WTC11 (cell line): ENCODE measurements around the gene CNOT1. TPM values are rescaled to one million over a fixed set of nuclear protein-coding genes. Genes with fewer than 3 reads are reported as not detected.

ENCODE experiments used
- ATAC-seq: fragments of 200-7000 bp; cut with Tn5 transposase; 2 replicates; pipeline ENCODE4 v1.10.0; 2021; ENCODE audit warnings: mild to moderate bottlenecking, moderate library complexity
- CTCF ChIA-PET: fragments of 300-600 bp; sonication (Branson Sonifier 250); formaldehyde crosslinking; loops from one replicate; lab custom pipeline; 2021; ENCODE audit warnings: antibody characterized with exemption; lab: Charles Lee
- POLR2A ChIA-PET: fragments of 350-600 bp; sonication (Branson Sonifier 250); formaldehyde crosslinking; loops from one replicate; lab custom pipeline; 2021; ENCODE audit warnings: antibody characterized with exemption; lab: Charles Lee
- DNase-seq: peaks from one replicate; pipeline ENCODE4 v3.0.0; 2021; ENCODE audit warnings: low spot score
- H3K27ac Mint-ChIP-seq: 2 replicates; pipeline ENCODE4 v1.8.0; 2021; ENCODE audit warnings: mixed read lengths
- H3K27me3 Mint-ChIP-seq: 2 replicates; pipeline ENCODE4 v1.8.0; 2021; ENCODE audit warnings: low read depth, mild to moderate bottlenecking, moderate library complexity, mixed read lengths
- H3K36me3 Mint-ChIP-seq: 2 replicates; pipeline ENCODE4 v1.8.0; 2021; ENCODE audit warnings: mixed read lengths
- H3K4me1 Mint-ChIP-seq: 2 replicates; pipeline ENCODE4 v1.8.0; 2022; ENCODE audit warnings: mixed read lengths
- H3K4me3 Mint-ChIP-seq: 2 replicates; pipeline ENCODE4 v1.8.0; 2021; ENCODE audit warnings: mild to moderate bottlenecking, moderate library complexity, mixed read lengths
- H3K9me3 Mint-ChIP-seq: 2 replicates; pipeline ENCODE4 v1.8.0; 2021; ENCODE audit warnings: mixed read lengths
- ATF6 ChIP-seq: sonication (generic); formaldehyde crosslinking; IDR thresholded peaks from 2 replicates; pipeline ENCODE4 v1.8.1; 2023; ENCODE audit warnings: mild to moderate bottlenecking, missing genetic modification reagents
- ESRRA ChIP-seq: sonication (generic); formaldehyde crosslinking; IDR thresholded peaks from 2 replicates; pipeline ENCODE4 v1.8.1; 2022; ENCODE audit warnings: mild to moderate bottlenecking, missing genetic modification reagents, borderline replicate concordance
- ETV6 ChIP-seq: sonication (generic); formaldehyde crosslinking; IDR thresholded peaks from 2 replicates; pipeline ENCODE4 v1.8.1; 2022; ENCODE audit warnings: mild to moderate bottlenecking, missing genetic modification reagents
- JUN ChIP-seq: sonication (generic); formaldehyde crosslinking; IDR thresholded peaks from 2 replicates; pipeline ENCODE4 v1.8.0; 2023; ENCODE audit warnings: mild to moderate bottlenecking, missing genetic modification reagents
- KAT7 ChIP-seq: sonication (generic); formaldehyde crosslinking; IDR thresholded peaks from 2 replicates; pipeline ENCODE4 v1.8.1; 2023; ENCODE audit warnings: missing genetic modification reagents, mild to moderate bottlenecking, borderline replicate concordance
- MAX ChIP-seq: sonication (generic); formaldehyde crosslinking; IDR thresholded peaks from 2 replicates; pipeline ENCODE4 v1.8.0; 2022; ENCODE audit warnings: mild to moderate bottlenecking, missing genetic modification reagents
- MLX ChIP-seq: sonication (generic); formaldehyde crosslinking; IDR thresholded peaks from 2 replicates; pipeline ENCODE4 v1.8.1; 2023; ENCODE audit warnings: mild to moderate bottlenecking, missing genetic modification reagents, moderate library complexity
- NR3C1 ChIP-seq: sonication (generic); formaldehyde crosslinking; conservative IDR thresholded peaks from 2 replicates; pipeline ENCODE4 v1.8.1; 2023; ENCODE audit warnings: low read depth, mild to moderate bottlenecking, missing genetic modification reagents
- ZNF121 ChIP-seq: sonication (generic); formaldehyde crosslinking; IDR thresholded peaks from 2 replicates; pipeline ENCODE4 v1.8.0; 2023; ENCODE audit warnings: missing genetic modification reagents
- ZSCAN18 ChIP-seq: fragments of 250-450 bp; sonication (Bioruptor Pico); IDR thresholded peaks from 2 replicates; pipeline ENCODE4 v2.1.2; 2022; ENCODE audit warnings: mild to moderate bottlenecking, moderate library complexity
- total RNA-seq: library from RNA; stranded (reverse); gene quantifications from 3 replicates; pipeline ENCODE4 v1.2.3, GENCODE V29; 2021
- TF ChIP-seq, protein P1 (sequence below): sonication (generic); formaldehyde crosslinking; IDR thresholded peaks from 2 replicates; pipeline ENCODE4 v1.8.1; 2023; ENCODE audit warnings: mild to moderate bottlenecking, missing genetic modification reagents, moderate library complexity

The CNOT1 gene
- total RNA-seq, 1 experiment from 2014 or later: 314 TPM

- TF ChIP-seq ATF6 (CRISPR knock-in tag) (no peak), ETV6 (no peak), ESRRA (CRISPR knock-in tag) (no peak)
Measured at GRCh38 chr16:58510097-58510775, 119.4 kb downstream of the CNOT1 start (continued).

DNA sequence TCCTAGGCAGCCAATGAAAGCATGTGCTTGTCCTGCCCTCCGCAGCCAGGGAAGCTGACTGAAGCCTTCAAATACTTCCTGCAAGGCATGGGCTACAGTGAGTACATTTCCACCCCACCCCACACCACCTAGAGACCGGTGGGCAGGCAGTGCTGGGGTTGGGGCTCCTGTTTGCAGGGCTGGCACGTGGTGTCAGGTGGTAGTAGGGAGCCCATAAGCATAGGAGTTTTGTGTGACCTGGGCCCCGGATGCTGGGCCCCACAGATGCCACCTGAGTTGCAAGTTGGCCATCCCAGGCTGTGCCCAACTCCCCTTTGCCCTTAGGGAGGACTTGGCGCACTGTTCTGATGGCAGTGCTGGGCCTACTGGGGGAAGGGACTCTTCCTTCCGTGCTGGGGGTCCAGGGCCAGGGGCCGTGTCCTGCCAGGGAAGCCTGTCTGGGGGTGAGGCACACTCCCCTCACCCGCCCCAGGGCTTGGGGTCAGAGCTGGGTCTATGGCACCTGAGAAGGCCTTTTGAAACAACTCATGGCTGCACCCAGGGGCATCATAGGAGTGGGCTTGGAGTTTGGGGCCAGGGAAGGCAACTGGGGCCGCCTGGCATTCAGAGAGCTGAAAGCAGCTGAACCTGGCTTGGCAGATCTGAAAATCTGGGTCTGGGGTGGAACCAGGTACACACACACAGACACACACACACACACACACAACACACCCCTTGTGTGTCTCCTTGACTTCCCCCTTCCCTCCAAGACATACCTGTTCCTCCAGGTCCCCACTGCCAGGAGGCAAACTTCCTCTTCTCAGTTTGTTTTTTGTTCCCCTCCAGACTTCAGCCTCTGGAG is 120.2 kb downstream of the CNOT1 start:
- DNase-seq (no peak), ATAC-seq (no peak)
- H3K4me1 Mint-ChIP-seq: peaks cover 20% of the 10 kb centered on the region
- H3K27ac Mint-ChIP-seq: peak overlapping the region; percentile 70; the same call in 1 of the 2 replicates
- H3K36me3 Mint-ChIP-seq: no peaks in the 10 kb centered on the region
- no peak overlapping the region for H3K4me3 Mint-ChIP-seq
- POLR2A ChIA-PET: no interaction called here
- no peaks in the 10 kb centered on the region for H3K9me3 Mint-ChIP-seq
- TF ChIP-seq KAT7 (CRISPR knock-in tag) (no peak), JUN (CRISPR knock-in tag) (no peak)
- TF ChIP-seq, protein P1, sequence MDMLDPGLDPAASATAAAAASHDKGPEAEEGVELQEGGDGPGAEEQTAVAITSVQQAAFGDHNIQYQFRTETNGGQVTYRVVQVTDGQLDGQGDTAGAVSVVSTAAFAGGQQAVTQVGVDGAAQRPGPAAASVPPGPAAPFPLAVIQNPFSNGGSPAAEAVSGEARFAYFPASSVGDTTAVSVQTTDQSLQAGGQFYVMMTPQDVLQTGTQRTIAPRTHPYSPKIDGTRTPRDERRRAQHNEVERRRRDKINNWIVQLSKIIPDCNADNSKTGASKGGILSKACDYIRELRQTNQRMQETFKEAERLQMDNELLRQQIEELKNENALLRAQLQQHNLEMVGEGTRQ (CRISPR knock-in tag): no peak
- peaks cover 2% of the 10 kb centered on the region; the same call in 1 of the 2 replicates for H3K27me3 Mint-ChIP-seq
- CTCF ChIA-PET: interaction anchor here (1.2 to 1.7 kb wide), 3 partner anchors 14 to 247 kb away, joined by 4 to 5 read pairs (median 4); no protein-coding TSS in a partner anchor

- H3K4me1 Mint-ChIP-seq: peaks cover 17% of the 10 kb centered on the region
- DNase-seq: no peak
Measured at GRCh38 chr16:58508671-58509251, 120.9 kb downstream of the CNOT1 start.

More at GRCh38 chr16:58508671-58509251, 120.9 kb downstream of the CNOT1 start:
- CTCF ChIA-PET: interaction anchor here (1.7 kb wide), 1 partner anchor 14 kb away, joined by 4 read pairs; no protein-coding TSS in a partner anchor
- Mint-ChIP-seq H3K27me3 (peaks cover 10% of the 10 kb centered on the region), H3K4me3 (no peak overlapping the region), H3K36me3 (no peaks in the 10 kb centered on the region), H3K9me3 (no peaks in the 10 kb centered on the region), H3K27ac (no peak overlapping the region)
- ATAC-seq: no peak
- POLR2A ChIA-PET: no interaction called here
- TF ChIP-seq NR3C1: no peak
- TF ChIP-seq ZNF121 (CRISPR knock-in tag): no peak
- no peak for TF ChIP-seq ZSCAN18 (CRISPR knock-in tag)
- TF ChIP-seq MLX (CRISPR knock-in tag): no peak
- TF ChIP-seq MAX (CRISPR knock-in tag): no peak
